ENCODE data around the gene MZB1. TPM values are rescaled to one million over a fixed set of nuclear protein-coding genes. Genes with fewer than 3 reads are reported as not detected.

MZB1 gene
- total RNA-seq, 1 experiment from 2014 or later, result 1.1 TPM

- TF ChIP-seq ZNF532 (CRISPR knock-in tag; IDR thresholded peaks at IDR 0.05; ENCODE audit: borderline replicate concordance) (no peak), ZNF512 (CRISPR knock-in tag; IDR thresholded peaks at IDR 0.05; ENCODE audit: borderline replicate concordance) (no peak), MAX (CRISPR knock-in tag; IDR thresholded peaks at IDR 0.05) (peak; percentile 68), FOXP1 (CRISPR knock-in tag; IDR thresholded peaks at IDR 0.05; ENCODE audit: borderline replicate concordance) (no peak), ZNF219 (CRISPR knock-in tag; IDR thresholded peaks at IDR 0.05; ENCODE audit: borderline replicate concordance) (no peak), E2F5 (CRISPR knock-in tag; IDR thresholded peaks at IDR 0.05) (peak; percentile 64; the same call in 1 of the 2 replicates), ZNF232 (CRISPR knock-in tag; IDR thresholded peaks at IDR 0.05) (peak; percentile 77; the same call in 1 of the 2 replicates), STAT6 (CRISPR knock-in tag; conservative IDR thresholded peaks at IDR 0.05; ENCODE audit: low read depth) (peak; percentile 95; the same call in 1 of the 2 replicates), CBFB (CRISPR knock-in tag; IDR thresholded peaks at IDR 0.05; ENCODE audit: low read depth) (peak; percentile 81; the same call in 1 of the 2 replicates), E2F4 (CRISPR knock-in tag; IDR thresholded peaks at IDR 0.05; ENCODE audit: borderline replicate concordance, low read depth) (no peak), E2F1 (CRISPR knock-in tag; IDR thresholded peaks at IDR 0.05) (no peak), IRF2 (CRISPR knock-in tag; IDR thresholded peaks at IDR 0.05; ENCODE audit: borderline replicate concordance, low read depth) (no peak), NR3C1 (CRISPR knock-in tag; conservative IDR thresholded peaks at IDR 0.05; ENCODE audit: low read depth) (0 out of 2 replicates have a peak, but pooled peaks have one; percentile 82), CREM (CRISPR knock-in tag; IDR thresholded peaks at IDR 0.05) (no peak), ZNF138 (CRISPR knock-in tag; conservative IDR thresholded peaks at IDR 0.05) (0 out of 2 replicates have a peak, but pooled peaks have one; percentile 28), FOXK1 (CRISPR knock-in tag; IDR thresholded peaks at IDR 0.05) (peak; percentile 56; the same call in 1 of the 2 replicates), GTF2I (CRISPR knock-in tag; conservative IDR thresholded peaks at IDR 0.05) (no peak), GABPB1 (CRISPR knock-in tag; IDR thresholded peaks at IDR 0.05) (no peak), HMGXB4 (CRISPR knock-in tag; IDR thresholded peaks at IDR 0.05) (peak; percentile 98), USF2 (CRISPR knock-in tag; IDR thresholded peaks at IDR 0.05) (no peak; the same call in 1 of the 2 replicates)
These were observed 3.2 kb upstream of the MZB1 start (continued) for GRCh38 chr5:139392678-139393496.

Data from WTC11 (cell line).